ENCODE results near the gene CGRRF1. TPM values are rescaled to one million over a fixed set of nuclear protein-coding genes. Genes with fewer than 3 reads are reported as not detected.
A peak's percentile ranks its signal among the peaks of the same experiment; 100 is the strongest.

Gene CGRRF1
- total and polyA plus RNA-seq, 7 donors: 14.1 to 41.9 (median 21.6) TPM

DNA sequence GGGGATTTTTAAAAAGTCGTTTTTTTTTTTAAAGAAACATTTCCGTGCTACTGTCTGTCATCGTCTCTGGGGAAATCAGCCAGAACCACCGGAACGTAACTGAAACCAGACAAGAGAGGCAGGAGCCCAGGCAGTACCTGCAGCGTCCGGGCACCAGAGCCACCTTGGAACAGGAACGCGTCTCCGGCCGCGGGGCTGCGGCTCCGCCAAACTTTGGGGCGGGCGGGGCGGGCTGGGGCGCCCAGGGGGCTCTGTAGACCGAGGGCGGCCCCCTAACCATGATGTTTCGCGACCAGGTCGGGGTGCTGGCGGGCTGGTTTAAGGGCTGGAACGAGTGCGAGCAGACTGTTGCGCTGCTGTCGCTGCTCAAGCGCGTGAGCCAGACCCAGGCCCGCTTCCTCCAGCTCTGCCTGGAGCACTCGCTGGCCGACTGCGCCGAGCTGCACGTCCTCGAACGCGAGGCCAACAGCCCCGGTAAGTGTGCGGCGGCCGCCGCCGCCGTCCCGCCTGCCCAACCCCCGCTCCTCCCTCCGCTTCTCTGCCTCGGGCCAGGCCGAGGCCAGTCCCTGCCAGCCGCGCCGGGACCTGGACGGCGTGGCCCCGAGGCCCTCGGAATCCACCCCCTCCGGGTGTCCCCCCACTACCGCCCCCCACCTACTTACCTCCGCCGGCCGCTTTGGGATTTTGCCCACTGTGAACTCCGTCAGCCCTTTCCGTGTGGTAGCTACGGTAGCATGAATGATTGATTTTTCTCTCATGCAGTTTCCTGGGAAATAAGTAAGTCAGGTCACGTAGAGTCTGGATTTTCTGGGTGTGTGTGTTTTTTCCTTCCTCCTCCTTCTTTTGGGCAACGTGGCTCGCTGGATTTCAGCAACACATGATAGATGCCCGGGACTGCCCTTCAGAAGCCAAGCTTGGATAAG, 58.2 kb downstream of the CGRRF1 start:
- intact Hi-C loops (cut with DNase I): loop anchor here (2.0 to 5.0 kb wide), 4 partner anchors 84 to 205 kb away; no protein-coding TSS in a partner anchor
- peaks cover 45% of the 10 kb centered on the region for H3K4me1 ChIP-seq

DNA sequence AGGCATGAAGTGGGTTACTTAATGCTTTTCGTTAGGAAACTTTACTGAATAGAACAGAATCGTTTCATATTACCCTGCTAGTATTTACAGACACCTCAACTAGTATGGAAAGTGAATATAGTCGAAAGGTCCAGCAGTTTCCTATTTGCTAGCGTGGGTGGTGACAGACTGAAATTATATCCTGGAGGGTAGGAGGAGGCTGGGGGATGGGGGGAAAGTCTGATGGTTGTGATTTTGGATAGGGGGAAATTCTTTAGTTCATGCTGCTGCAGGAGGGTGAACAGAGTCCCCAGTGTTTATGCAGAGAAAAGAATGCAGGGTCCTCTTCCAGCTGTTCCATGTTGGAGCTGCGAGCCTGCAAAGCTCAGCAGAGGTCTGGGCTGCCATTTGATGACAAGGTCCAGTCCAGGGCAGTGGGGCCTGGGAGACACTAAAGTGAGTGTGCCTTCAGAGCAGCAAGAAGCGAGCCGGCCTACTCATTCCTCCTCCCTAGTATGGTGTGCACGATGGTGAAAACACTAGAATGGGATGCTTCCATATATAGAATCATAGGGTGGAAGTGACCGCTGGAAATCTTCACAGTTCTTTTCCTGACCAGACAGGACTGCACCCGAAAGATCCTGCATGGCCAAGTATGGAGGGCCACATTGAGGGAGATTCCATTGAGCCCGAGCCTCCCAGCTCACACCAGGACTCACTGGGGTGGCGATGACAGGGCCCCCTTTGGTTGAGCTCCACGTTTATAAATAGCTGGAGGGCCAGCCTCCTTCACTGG, 59.3 kb downstream of the CGRRF1 start:
- intact Hi-C loops (cut with DNase I): loop anchor here (5.0 kb wide), 2 partner anchors 83 to 128 kb away; no protein-coding TSS in a partner anchor
- whole genome bisulfite sequencing, 3 donors: 18 to 23% (median 19%) methylated on average over 13 of the region's 13 CpGs
- DNase-seq (peak in 1 of 2 donors; percentile 59), ATAC-seq (peak in 2 of 4 donors; percentile 8 to 20)
- TF ChIP-seq CTCF (IDR thresholded peaks at IDR 0.05): no peak
- Histone ChIP-seq H3K9me3 (peaks cover 8% of the 10 kb centered on the region), H3K36me3 (ENCODE audit: insufficient read depth in 1 of 2, low read depth in 1 of 2) (peaks cover 0 to 12% of the 10 kb centered on the region in 2 donors), H3K27ac (peak overlapping the region; percentile 99), H3K27me3 (ENCODE audit: insufficient read depth in 3 of 3, low read length in 2 of 3) (no peaks in the 10 kb centered on the region), H3K4me1 (peaks cover 55% of the 10 kb centered on the region), H3K4me3 (peak overlapping the region; percentile 86)

More for the DNA sequence above, 58.2 kb downstream of the CGRRF1 start:
- Histone ChIP-seq H3K4me3 (peak overlapping the region; percentile 86), H3K27me3 (ENCODE audit: insufficient read depth in 3 of 3, low read length in 2 of 3) (no peaks in the 10 kb centered on the region), H3K27ac (peak overlapping the region; percentile 99), H3K9me3 (peaks cover 8% of the 10 kb centered on the region), H3K36me3 (ENCODE audit: insufficient read depth in 1 of 2, low read depth in 1 of 2) (peaks cover 0 to 4% of the 10 kb centered on the region in 2 donors)
- WGBS, 3 donors: 0 to 2% (median 1%) methylated on average over 62 to 70 of the region's 70 CpGs
- TF ChIP-seq CTCF (IDR thresholded peaks at IDR 0.05): no peak
- ATAC-seq (peak in 2 of 4 donors; percentile 2 to 7), DNase-seq (peak; percentile 58 to 72)

DNA sequence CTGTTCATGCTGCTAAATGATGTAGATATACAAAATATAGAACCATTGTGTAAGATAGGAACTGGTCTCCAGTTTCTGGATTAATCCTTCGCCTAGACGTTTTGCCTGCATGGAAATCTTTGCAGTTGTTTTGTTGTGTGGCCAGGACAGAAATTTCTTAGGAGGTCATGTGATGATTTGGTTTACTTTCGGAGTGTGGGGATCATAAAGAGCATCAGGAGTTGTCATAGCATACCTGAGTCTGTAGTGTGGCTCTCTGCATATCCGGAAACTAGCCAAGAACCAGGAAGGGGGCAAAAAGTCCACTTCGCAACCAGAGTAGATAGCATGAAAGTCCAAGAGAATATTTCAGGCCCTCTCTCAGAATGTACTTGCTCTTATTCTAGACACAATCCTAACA, 60.3 kb downstream of the CGRRF1 start:
- no peak for TF ChIP-seq CTCF (IDR thresholded peaks at IDR 0.05)
- intact Hi-C loops (cut with DNase I): loop anchor here in 1 of 2 donors (5.0 kb wide), 1 partner anchor 37 kb away; no protein-coding TSS in a partner anchor
- peak overlapping the region; percentile 99 for H3K27ac ChIP-seq
- DNase-seq (no peak), ATAC-seq (no peak)
- H3K4me1 ChIP-seq: peaks cover 57% of the 10 kb centered on the region
- peaks cover 8% of the 10 kb centered on the region for H3K9me3 ChIP-seq
- H3K27me3 ChIP-seq (ENCODE audit: insufficient read depth in 3 of 3, low read length in 2 of 3): no peaks in the 10 kb centered on the region
- WGBS, 3 donors: 48 to 58% (median 50%) methylated on average over 5 of the region's 5 CpGs
- peaks cover 0 to 12% of the 10 kb centered on the region in 2 donors for H3K36me3 ChIP-seq (ENCODE audit: insufficient read depth in 1 of 2, low read depth in 1 of 2)
- H3K4me3 ChIP-seq: peak overlapping the region; percentile 5

GRCh38 chr14:54570631-54571415, 61.1 kb downstream of the CGRRF1 start:
- H3K4me1 ChIP-seq: peaks cover 65% of the 10 kb centered on the region
- peaks cover 8% of the 10 kb centered on the region for H3K9me3 ChIP-seq
- intact Hi-C loops (cut with DNase I): loop anchor here in 1 of 2 donors (5.0 kb wide), 1 partner anchor 36 kb away; no protein-coding TSS in a partner anchor
- WGBS, 3 donors: 69 to 76% (median 73%) methylated on average over 5 of the region's 5 CpGs
- ATAC-seq (no peak), DNase-seq (no peak)
- no peaks in the 10 kb centered on the region for H3K27me3 ChIP-seq (ENCODE audit: insufficient read depth in 3 of 3, low read length in 2 of 3)
- TF ChIP-seq CTCF (IDR thresholded peaks at IDR 0.05): no peak
- H3K27ac ChIP-seq: peak overlapping the region; percentile 99
- H3K36me3 ChIP-seq (ENCODE audit: insufficient read depth in 1 of 2, low read depth in 1 of 2): peaks cover 0 to 12% of the 10 kb centered on the region in 2 donors
- peak overlapping the region; percentile 5 for H3K4me3 ChIP-seq

Measured in psoas muscle (tissue), 8 donors.